Measurements from ENCODE around the gene ATP9A.
A peak's percentile ranks its signal among the peaks of the same experiment; 100 is the strongest.

Gene ATP9A

DNA sequence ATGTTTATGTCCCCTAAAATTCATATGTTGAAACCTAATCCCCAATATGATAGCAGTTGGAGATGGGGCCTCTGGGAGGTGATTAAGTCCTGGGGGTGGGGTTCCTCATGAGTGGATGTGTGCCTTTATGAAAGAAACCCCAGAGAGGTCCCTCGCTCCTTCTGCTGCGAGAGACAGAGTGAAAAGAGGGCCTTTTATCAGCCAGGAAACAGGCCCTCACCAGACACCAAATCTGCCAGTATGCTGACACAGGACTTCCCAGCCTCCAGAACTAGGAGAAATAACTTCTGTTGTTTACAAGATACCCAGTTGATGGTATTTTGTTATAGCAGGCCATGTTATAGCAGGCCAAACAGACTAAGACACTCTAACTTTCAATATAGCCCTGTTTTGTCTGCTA, 124.8 kb downstream of the ATP9A start:
- Histone ChIP-seq H3K9ac (ENCODE audit: low read length) (no peak overlapping the region), H3K27ac (ENCODE audit: low read depth, low read length) (no peak overlapping the region), H3K27me3 (ENCODE audit: control insufficient read depth, insufficient read depth, low read length) (no peaks in the 10 kb centered on the region)

DNA sequence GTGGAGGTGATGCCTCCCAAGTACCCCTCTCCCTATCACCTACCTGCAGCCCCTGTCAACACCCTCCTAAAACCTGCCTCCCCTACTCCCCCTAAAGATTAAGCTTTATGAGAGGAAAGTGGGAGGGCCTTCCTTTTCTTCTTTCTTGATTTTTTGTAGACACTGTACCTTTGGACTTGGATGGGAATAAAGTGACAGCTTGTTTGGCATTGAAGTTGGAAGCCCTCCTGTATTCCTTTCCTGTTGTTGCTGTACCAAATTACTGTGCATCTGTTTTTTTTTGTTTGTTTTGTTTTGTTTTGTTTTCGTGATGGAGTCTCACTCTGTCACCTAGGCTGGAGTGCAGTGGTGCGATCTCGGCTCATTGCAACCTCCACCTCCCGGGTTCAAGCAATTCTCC, 126.3 kb downstream of the ATP9A start:
- H3K4me1 ChIP-seq (ENCODE audit: control insufficient read depth, insufficient read depth, low read length): no peaks in the 10 kb centered on the region
- no peak overlapping the region for H3K27ac ChIP-seq (ENCODE audit: low read depth, low read length)
- no peak overlapping the region for H3K9ac ChIP-seq (ENCODE audit: low read length)
- H3K27me3 ChIP-seq (ENCODE audit: control insufficient read depth, insufficient read depth, low read length): no peaks in the 10 kb centered on the region
- H3K4me3 ChIP-seq (ENCODE audit: low read length): no peak overlapping the region
- H3K36me3 ChIP-seq (ENCODE audit: control insufficient read depth, insufficient read depth, low read length): no peaks in the 10 kb centered on the region

More for the DNA sequence above, 124.8 kb downstream of the ATP9A start:
- Histone ChIP-seq H3K4me1 (ENCODE audit: control insufficient read depth, insufficient read depth, low read length) (no peaks in the 10 kb centered on the region), H3K4me3 (ENCODE audit: low read length) (no peak overlapping the region), H3K36me3 (ENCODE audit: control insufficient read depth, insufficient read depth, low read length) (no peaks in the 10 kb centered on the region)

DNA sequence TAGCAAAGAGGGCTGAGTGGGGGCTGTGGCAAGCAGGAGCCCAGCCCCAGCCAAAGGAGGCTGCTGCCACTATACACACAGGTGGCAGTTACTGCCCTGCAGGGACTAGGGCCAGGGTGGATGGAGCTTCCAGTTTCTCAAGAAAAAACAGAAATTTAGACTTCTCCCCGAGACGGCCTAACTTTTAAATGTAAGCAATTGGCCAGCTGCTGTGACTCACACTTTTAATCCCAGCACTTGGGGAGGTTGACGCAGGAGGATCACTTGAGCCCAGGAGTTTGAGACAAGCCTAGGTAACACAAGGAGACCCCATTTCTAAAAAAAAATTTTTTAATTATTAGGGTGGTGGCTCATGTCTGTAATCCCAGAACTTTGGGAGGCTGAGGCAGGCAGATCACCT, 127.4 kb downstream of the ATP9A start:
- Histone ChIP-seq H3K4me1 (ENCODE audit: control insufficient read depth, insufficient read depth, low read length) (no peaks in the 10 kb centered on the region), H3K9ac (ENCODE audit: low read length) (no peak overlapping the region), H3K4me3 (ENCODE audit: low read length) (no peak overlapping the region), H3K27ac (ENCODE audit: low read depth, low read length) (no peak overlapping the region), H3K36me3 (ENCODE audit: control insufficient read depth, insufficient read depth, low read length) (no peaks in the 10 kb centered on the region), H3K27me3 (ENCODE audit: control insufficient read depth, insufficient read depth, low read length) (no peaks in the 10 kb centered on the region)

DNA sequence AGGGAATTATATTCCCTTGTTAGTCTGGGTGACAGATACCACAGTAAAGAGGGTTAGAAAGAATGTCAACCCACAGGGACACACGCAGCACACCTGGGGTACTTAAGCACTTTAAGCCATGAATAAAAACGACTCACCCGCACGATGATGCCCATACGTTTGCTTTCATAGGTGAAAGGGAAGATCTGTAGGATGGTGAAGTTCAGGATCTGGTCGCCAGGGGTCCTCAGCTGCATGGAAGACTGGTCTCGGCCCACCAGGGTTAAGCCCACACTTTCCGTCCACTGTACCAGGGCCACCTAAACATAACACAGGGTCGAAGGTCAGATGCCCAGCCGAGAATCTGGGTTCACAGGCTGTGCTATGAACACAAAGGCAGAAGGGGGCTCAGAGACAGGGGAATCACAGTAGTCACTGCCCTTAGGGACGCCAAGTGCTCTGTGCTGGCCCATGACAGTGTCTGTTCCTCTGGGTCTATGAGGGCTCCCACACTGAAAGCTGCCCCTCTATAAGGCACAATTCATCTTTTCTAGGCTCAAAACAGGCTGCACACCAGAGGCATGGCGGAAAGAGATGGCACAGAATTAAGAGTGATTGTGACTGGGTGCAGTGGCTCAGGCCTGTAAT, 128.9 kb downstream of the ATP9A start:
- H3K36me3 ChIP-seq (ENCODE audit: control insufficient read depth, insufficient read depth, low read length): no peaks in the 10 kb centered on the region
- no peaks in the 10 kb centered on the region for H3K27me3 ChIP-seq (ENCODE audit: control insufficient read depth, insufficient read depth, low read length)
- H3K4me1 ChIP-seq (ENCODE audit: control insufficient read depth, insufficient read depth, low read length): no peaks in the 10 kb centered on the region
- H3K4me3 ChIP-seq (ENCODE audit: low read length): no peak overlapping the region
- H3K9ac ChIP-seq (ENCODE audit: low read length): no peak overlapping the region
- no peak overlapping the region for H3K27ac ChIP-seq (ENCODE audit: low read depth, low read length)

DNA sequence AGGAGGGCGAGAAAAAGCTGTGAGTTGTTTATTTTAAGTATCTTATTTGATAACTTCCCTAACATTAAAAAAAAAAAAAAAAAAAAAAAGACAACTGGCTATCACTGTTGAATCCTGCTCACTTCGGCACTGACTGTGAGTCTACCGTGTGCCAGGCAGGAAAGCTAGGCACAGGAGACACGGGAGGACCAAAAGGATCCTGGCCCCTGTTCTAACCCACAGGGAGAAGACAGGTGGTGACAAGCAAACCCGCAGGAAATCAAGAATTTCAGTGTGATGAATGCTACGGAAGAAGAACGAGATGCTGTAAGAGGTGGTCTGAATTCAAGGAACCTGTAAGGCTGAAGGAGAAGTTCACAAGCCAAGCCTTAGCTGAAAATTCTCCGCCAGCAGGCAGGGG, 130.9 kb downstream of the ATP9A start:
- Histone ChIP-seq H3K36me3 (ENCODE audit: control insufficient read depth, insufficient read depth, low read length) (no peaks in the 10 kb centered on the region), H3K27me3 (ENCODE audit: control insufficient read depth, insufficient read depth, low read length) (no peaks in the 10 kb centered on the region), H3K4me3 (ENCODE audit: low read length) (no peak overlapping the region), H3K9ac (ENCODE audit: low read length) (no peak overlapping the region), H3K4me1 (ENCODE audit: control insufficient read depth, insufficient read depth, low read length) (no peaks in the 10 kb centered on the region), H3K27ac (ENCODE audit: low read depth, low read length) (no peak overlapping the region)

DNA sequence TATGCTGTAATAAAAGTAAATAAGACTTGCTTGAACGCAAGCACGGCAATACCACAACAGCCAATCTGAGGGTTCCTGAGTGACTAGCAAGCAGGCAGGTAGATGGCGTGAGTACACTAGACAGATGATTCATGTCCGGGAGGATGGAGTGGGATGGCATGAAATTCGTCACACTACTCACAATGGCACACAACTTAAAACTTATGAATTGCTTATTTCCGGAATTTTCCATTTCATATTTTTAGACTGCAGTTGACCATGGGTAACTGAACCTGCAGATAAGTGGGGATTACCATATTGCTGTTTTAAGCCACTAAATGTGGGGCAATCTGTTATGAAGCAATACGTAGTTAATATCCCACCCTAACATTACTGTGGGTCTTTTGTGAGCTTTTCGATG, 132.1 kb downstream of the ATP9A start:
- no peaks in the 10 kb centered on the region for H3K27me3 ChIP-seq (ENCODE audit: control insufficient read depth, insufficient read depth, low read length)
- peaks cover 1% of the 10 kb centered on the region for H3K4me1 ChIP-seq (ENCODE audit: control insufficient read depth, insufficient read depth, low read length)
- H3K4me3 ChIP-seq (ENCODE audit: low read length): no peak overlapping the region
- H3K27ac ChIP-seq (ENCODE audit: low read depth, low read length): no peak overlapping the region
- H3K36me3 ChIP-seq (ENCODE audit: control insufficient read depth, insufficient read depth, low read length): no peaks in the 10 kb centered on the region
- no peak overlapping the region for H3K9ac ChIP-seq (ENCODE audit: low read length)

DNA sequence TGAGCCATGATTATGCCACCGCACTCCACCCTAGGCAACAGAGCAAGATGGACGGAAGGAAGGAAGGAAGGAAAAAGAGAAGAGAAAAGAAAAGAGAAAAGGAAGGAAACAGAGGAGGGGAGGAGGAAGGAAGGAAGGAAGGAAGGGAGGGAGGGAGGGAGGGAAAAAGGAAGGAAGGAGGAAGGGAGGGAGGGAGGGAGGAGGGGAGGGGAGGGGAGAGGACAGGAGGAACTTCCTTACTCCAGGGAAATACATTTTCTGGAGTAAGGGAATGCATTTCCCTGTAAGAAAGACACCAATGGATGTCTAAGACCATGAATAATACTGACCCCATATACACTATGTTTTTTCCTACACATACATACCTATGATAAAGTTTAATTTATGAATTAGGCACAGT, 132.5 kb downstream of the ATP9A start:
- H3K4me1 ChIP-seq (ENCODE audit: control insufficient read depth, insufficient read depth, low read length): peaks cover 6% of the 10 kb centered on the region
- no peak overlapping the region for H3K4me3 ChIP-seq (ENCODE audit: low read length)
- H3K9ac ChIP-seq (ENCODE audit: low read length): no peak overlapping the region
- H3K36me3 ChIP-seq (ENCODE audit: control insufficient read depth, insufficient read depth, low read length): no peaks in the 10 kb centered on the region
- H3K27me3 ChIP-seq (ENCODE audit: control insufficient read depth, insufficient read depth, low read length): no peaks in the 10 kb centered on the region
- no peak overlapping the region for H3K27ac ChIP-seq (ENCODE audit: low read depth, low read length)

DNA sequence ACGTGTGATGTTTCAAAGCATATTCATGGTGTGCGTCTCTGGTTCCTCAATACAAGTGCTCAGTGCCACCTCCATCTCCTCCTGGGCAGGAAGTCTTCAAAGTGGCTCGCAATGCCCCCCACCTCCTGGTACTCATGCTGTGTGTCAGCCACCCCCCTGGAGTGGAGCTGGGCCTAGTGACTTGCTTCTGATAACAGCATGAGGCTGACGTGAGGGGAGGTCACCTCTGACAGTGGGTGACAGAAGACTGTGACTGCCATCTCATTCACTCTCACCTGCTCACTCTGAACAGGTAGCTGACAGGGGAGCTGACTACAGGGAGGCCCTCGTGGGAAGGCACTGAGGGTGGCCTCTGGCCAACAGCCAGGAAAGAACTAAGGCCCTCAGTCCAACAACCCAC, 133.3 kb downstream of the ATP9A start:
- Histone ChIP-seq H3K36me3 (ENCODE audit: control insufficient read depth, insufficient read depth, low read length) (no peaks in the 10 kb centered on the region), H3K4me3 (ENCODE audit: low read length) (no peak overlapping the region), H3K27ac (ENCODE audit: low read depth, low read length) (no peak overlapping the region), H3K4me1 (ENCODE audit: control insufficient read depth, insufficient read depth, low read length) (peaks cover 7% of the 10 kb centered on the region), H3K27me3 (ENCODE audit: control insufficient read depth, insufficient read depth, low read length) (no peaks in the 10 kb centered on the region), H3K9ac (ENCODE audit: low read length) (no peak overlapping the region)

DNA sequence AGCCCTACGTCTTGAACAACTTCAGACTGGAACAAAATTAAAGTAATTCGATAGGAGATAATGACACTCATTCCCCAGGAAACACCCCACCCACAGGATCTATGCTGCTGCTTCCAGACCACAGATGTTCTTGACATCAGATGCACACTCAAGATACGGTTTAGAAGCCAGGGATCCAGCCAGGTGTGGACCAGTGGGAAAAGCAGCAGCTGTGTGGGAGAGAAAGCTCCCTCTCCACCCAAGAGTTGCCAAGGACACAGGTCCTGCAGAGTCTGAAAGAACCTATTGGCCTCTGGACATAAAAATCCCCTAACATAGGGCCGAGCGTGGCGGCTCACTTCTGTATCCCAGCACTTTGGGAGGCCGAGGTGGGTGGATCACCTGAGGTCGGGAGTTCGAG, 133.9 kb downstream of the ATP9A start:
- peaks cover 7% of the 10 kb centered on the region for H3K4me1 ChIP-seq (ENCODE audit: control insufficient read depth, insufficient read depth, low read length)
- H3K27me3 ChIP-seq (ENCODE audit: control insufficient read depth, insufficient read depth, low read length): no peaks in the 10 kb centered on the region
- H3K4me3 ChIP-seq (ENCODE audit: low read length): no peak overlapping the region
- H3K36me3 ChIP-seq (ENCODE audit: control insufficient read depth, insufficient read depth, low read length): no peaks in the 10 kb centered on the region
- H3K27ac ChIP-seq (ENCODE audit: low read depth, low read length): no peak overlapping the region
- H3K9ac ChIP-seq (ENCODE audit: low read length): no peak overlapping the region

DNA sequence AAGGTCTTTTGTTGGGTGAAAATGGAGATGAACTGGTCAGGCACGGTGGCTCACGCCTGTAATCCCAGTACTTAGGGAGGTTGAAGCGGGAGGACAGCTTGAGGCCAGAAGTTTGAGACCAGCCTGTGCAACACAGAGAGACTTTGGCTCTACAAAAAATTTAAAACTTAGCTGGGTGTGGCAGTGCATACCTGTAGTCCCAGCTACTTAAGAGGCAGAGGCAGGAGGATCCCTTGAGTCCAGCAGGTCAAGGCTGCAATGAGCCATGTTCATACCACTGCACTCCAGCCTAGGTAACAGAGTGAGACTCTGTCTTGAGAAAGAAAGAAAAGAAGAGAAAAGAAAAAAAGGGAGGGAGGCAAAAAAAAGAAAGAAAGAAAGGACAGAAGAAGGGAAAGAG, 134.8 kb downstream of the ATP9A start:
- Histone ChIP-seq H3K27ac (ENCODE audit: low read depth, low read length) (no peak overlapping the region), H3K4me1 (ENCODE audit: control insufficient read depth, insufficient read depth, low read length) (peaks cover 7% of the 10 kb centered on the region), H3K27me3 (ENCODE audit: control insufficient read depth, insufficient read depth, low read length) (no peaks in the 10 kb centered on the region), H3K36me3 (ENCODE audit: control insufficient read depth, insufficient read depth, low read length) (no peaks in the 10 kb centered on the region), H3K9ac (ENCODE audit: low read length) (no peak overlapping the region), H3K4me3 (ENCODE audit: low read length) (no peak overlapping the region)

DNA sequence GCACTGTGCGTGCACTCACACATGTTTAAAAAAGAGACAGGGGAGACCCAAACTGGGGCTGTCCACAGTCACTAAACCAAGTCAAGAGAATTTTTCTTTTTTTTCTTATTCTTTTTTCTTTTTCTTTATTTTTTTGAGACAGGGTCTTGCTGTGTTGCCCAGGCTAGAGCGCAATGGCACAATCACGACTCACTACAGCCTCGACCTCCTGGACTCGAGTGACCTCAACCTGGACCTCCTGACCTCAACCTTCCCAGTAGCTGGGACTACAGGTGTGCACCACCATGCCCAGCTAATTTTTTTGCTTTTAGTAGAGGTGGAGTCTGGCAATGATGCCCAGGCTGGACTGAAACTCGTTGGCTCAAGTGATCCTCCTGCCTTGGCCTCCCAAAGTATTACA, 136.2 kb downstream of the ATP9A start:
- H3K27me3 ChIP-seq (ENCODE audit: control insufficient read depth, insufficient read depth, low read length): no peaks in the 10 kb centered on the region
- H3K36me3 ChIP-seq (ENCODE audit: control insufficient read depth, insufficient read depth, low read length): peaks cover 3% of the 10 kb centered on the region
- peaks cover 7% of the 10 kb centered on the region for H3K4me1 ChIP-seq (ENCODE audit: control insufficient read depth, insufficient read depth, low read length)
- H3K4me3 ChIP-seq (ENCODE audit: low read length): no peak overlapping the region
- peak overlapping the region; percentile 16 for H3K27ac ChIP-seq (ENCODE audit: low read depth, low read length)
- no peak overlapping the region for H3K9ac ChIP-seq (ENCODE audit: low read length)

DNA sequence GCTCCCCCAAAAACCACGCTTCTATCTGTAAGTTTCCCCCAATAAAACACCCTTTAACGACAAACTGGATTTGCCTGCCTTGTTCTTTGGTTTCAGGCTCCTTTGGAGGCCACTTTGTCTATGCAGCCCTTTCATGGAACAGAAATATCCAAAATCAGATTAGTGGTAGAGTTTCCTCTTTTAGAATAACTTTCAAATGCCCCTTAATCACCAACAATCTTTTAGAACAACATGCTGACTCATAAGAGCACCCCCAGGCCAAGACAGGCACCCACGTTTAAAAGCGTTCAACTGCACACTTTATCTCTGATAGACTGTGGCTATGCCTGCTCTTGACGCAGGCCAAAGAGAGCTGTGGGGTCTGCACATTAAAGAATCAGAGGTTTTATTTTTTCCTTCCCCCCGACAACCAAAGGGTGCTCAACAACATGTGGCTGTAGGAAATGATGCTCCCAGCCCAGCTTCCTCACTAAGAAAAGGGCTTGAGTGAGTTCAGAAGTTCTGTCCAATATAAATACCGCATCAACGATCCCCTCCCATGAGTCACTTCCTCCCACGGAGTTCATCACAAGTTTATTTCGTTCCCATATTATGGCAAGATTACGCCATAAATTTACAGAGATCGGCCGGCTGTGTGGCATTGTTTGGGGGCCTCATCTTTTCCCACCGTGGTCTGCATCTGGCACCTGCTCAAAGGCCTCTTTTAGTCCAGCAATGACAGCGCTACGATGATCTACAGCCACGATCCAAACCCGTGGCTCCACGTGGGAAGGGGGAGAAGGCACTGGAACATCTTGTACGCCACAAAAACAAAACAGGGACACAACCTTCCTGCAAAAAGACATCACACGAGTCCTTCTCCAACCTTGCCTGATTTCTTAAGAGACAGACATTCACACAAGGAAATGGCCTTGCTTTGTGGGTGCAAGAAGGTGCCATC, 136.9 kb downstream of the ATP9A start:
- Histone ChIP-seq H3K27ac (ENCODE audit: low read depth, low read length) (peak overlapping the region; percentile 16), H3K4me3 (ENCODE audit: low read length) (no peak overlapping the region), H3K27me3 (ENCODE audit: control insufficient read depth, insufficient read depth, low read length) (no peaks in the 10 kb centered on the region), H3K4me1 (ENCODE audit: control insufficient read depth, insufficient read depth, low read length) (peaks cover 7% of the 10 kb centered on the region), H3K36me3 (ENCODE audit: control insufficient read depth, insufficient read depth, low read length) (peaks cover 3% of the 10 kb centered on the region), H3K9ac (ENCODE audit: low read length) (no peak overlapping the region)
